ENCODE data around the gene TMEM131.
"Not testable (repeated sequence)": the region's sequence is repeated elsewhere in the genome, so short reads cannot be mapped to it uniquely, and the experiment has no call there.

Gene TMEM131

GRCh38 chr2:97900806-97901205 is 94.9 kb downstream of the TMEM131 start:
- no peak overlapping the region for H3K27ac Mint-ChIP-seq
- H3K27me3 Mint-ChIP-seq: no peaks in the 10 kb centered on the region
- peaks cover 10% of the 10 kb centered on the region for H3K9me3 Mint-ChIP-seq
- no peak overlapping the region for H3K4me3 Mint-ChIP-seq
- peaks cover 9% of the 10 kb centered on the region for H3K4me1 Mint-ChIP-seq
- H3K36me3 Mint-ChIP-seq: peaks cover 48% of the 10 kb centered on the region

GRCh38 chr2:97893042-97893441 is 102.7 kb downstream of the TMEM131 start:
- H3K4me3 Mint-ChIP-seq, H3K27ac Mint-ChIP-seq, H3K27me3 Mint-ChIP-seq, H3K4me1 Mint-ChIP-seq, H3K9me3 Mint-ChIP-seq: not testable (repeated sequence)
- H3K36me3 Mint-ChIP-seq: peaks cover 43% of the 10 kb centered on the region

- Mint-ChIP-seq H3K4me1 (no peaks in the 10 kb centered on the region), H3K9me3 (peaks cover 8% of the 10 kb centered on the region), H3K36me3 (peaks cover 51% of the 10 kb centered on the region), H3K27ac (no peak overlapping the region), H3K27me3 (no peaks in the 10 kb centered on the region), H3K4me3 (no peak overlapping the region)
Measured at GRCh38 chr2:97891611-97892010, 104.1 kb downstream of the TMEM131 start.

GRCh38 chr2:97889156-97889555 is 106.6 kb downstream of the TMEM131 start:
- peaks cover 59% of the 10 kb centered on the region for H3K36me3 Mint-ChIP-seq
- no peaks in the 10 kb centered on the region for H3K27me3 Mint-ChIP-seq

GRCh38 chr2:97885841-97886240 is 109.9 kb downstream of the TMEM131 start:
- no peak overlapping the region for H3K27ac Mint-ChIP-seq
- peaks cover 60% of the 10 kb centered on the region for H3K36me3 Mint-ChIP-seq

More at GRCh38 chr2:97889156-97889555, 106.6 kb downstream of the TMEM131 start:
- Mint-ChIP-seq H3K4me1 (no peaks in the 10 kb centered on the region), H3K9me3 (peaks cover 13% of the 10 kb centered on the region), H3K27ac (no peak overlapping the region), H3K4me3 (no peak overlapping the region)

GRCh38 chr2:97880334-97880733 is 115.4 kb downstream of the TMEM131 start:
- Mint-ChIP-seq H3K4me1 (peaks cover 15% of the 10 kb centered on the region), H3K36me3 (peaks cover 39% of the 10 kb centered on the region), H3K27me3 (no peaks in the 10 kb centered on the region), H3K27ac (no peak overlapping the region), H3K9me3 (no peaks in the 10 kb centered on the region), H3K4me3 (no peak overlapping the region)

More at GRCh38 chr2:97885841-97886240, 109.9 kb downstream of the TMEM131 start:
- no peaks in the 10 kb centered on the region for H3K27me3 Mint-ChIP-seq
- no peak overlapping the region for H3K4me3 Mint-ChIP-seq
- peaks cover 9% of the 10 kb centered on the region for H3K9me3 Mint-ChIP-seq
- no peaks in the 10 kb centered on the region for H3K4me1 Mint-ChIP-seq

- H3K9me3 Mint-ChIP-seq: no peaks in the 10 kb centered on the region
- no peak overlapping the region for H3K27ac Mint-ChIP-seq
- no peak overlapping the region for H3K4me3 Mint-ChIP-seq
- peaks cover 28% of the 10 kb centered on the region for H3K4me1 Mint-ChIP-seq
- H3K36me3 Mint-ChIP-seq: peaks cover 35% of the 10 kb centered on the region
- no peaks in the 10 kb centered on the region for H3K27me3 Mint-ChIP-seq
Measured at GRCh38 chr2:97878865-97879264, 116.9 kb downstream of the TMEM131 start.

- Mint-ChIP-seq H3K36me3 (peaks cover 35% of the 10 kb centered on the region), H3K4me1 (peaks cover 33% of the 10 kb centered on the region)
- not testable (repeated sequence) for H3K4me3 Mint-ChIP-seq, H3K9me3 Mint-ChIP-seq, H3K27ac Mint-ChIP-seq, H3K27me3 Mint-ChIP-seq
Measured at GRCh38 chr2:97878317-97878716, 117.4 kb downstream of the TMEM131 start.

GRCh38 chr2:97871096-97871780 is 124.5 kb downstream of the TMEM131 start:
- Mint-ChIP-seq H3K4me3 (no peak overlapping the region), H3K36me3 (peaks cover 20% of the 10 kb centered on the region), H3K4me1 (peaks cover 59% of the 10 kb centered on the region), H3K27ac (peak overlapping the region; percentile 36), H3K9me3 (peaks cover 3% of the 10 kb centered on the region), H3K27me3 (no peaks in the 10 kb centered on the region)

GRCh38 chr2:97870396-97870843 is 125.3 kb downstream of the TMEM131 start:
- no peak overlapping the region for H3K4me3 Mint-ChIP-seq
- peaks cover 20% of the 10 kb centered on the region for H3K36me3 Mint-ChIP-seq
- no peaks in the 10 kb centered on the region for H3K27me3 Mint-ChIP-seq
- H3K27ac Mint-ChIP-seq: peak overlapping the region; percentile 47
- peaks cover 53% of the 10 kb centered on the region for H3K4me1 Mint-ChIP-seq
- H3K9me3 Mint-ChIP-seq: peaks cover 5% of the 10 kb centered on the region

GRCh38 chr2:97869722-97870346 is 125.9 kb downstream of the TMEM131 start:
- H3K27ac Mint-ChIP-seq: no peak overlapping the region
- no peaks in the 10 kb centered on the region for H3K27me3 Mint-ChIP-seq
- H3K9me3 Mint-ChIP-seq: peaks cover 5% of the 10 kb centered on the region
- peaks cover 47% of the 10 kb centered on the region for H3K4me1 Mint-ChIP-seq
- H3K4me3 Mint-ChIP-seq: no peak overlapping the region
- peaks cover 22% of the 10 kb centered on the region for H3K36me3 Mint-ChIP-seq

- no peak overlapping the region for H3K4me3 Mint-ChIP-seq
- peaks cover 42% of the 10 kb centered on the region for H3K4me1 Mint-ChIP-seq
- no peaks in the 10 kb centered on the region for H3K27me3 Mint-ChIP-seq
- H3K36me3 Mint-ChIP-seq: peaks cover 24% of the 10 kb centered on the region
- peaks cover 5% of the 10 kb centered on the region for H3K9me3 Mint-ChIP-seq
- no peak overlapping the region for H3K27ac Mint-ChIP-seq
Measured at GRCh38 chr2:97868986-97869721, 126.6 kb downstream of the TMEM131 start.

GRCh38 chr2:97863829-97864228 is 131.9 kb downstream of the TMEM131 start:
- Mint-ChIP-seq H3K27me3 (no peaks in the 10 kb centered on the region), H3K36me3 (peaks cover 56% of the 10 kb centered on the region), H3K9me3 (peaks cover 5% of the 10 kb centered on the region), H3K4me3 (no peak overlapping the region), H3K27ac (no peak overlapping the region), H3K4me1 (peaks cover 2% of the 10 kb centered on the region)

GRCh38 chr2:97861177-97861576 is 134.6 kb downstream of the TMEM131 start:
- Mint-ChIP-seq H3K4me3 (no peak overlapping the region), H3K27me3 (no peaks in the 10 kb centered on the region), H3K9me3 (peaks cover 1% of the 10 kb centered on the region), H3K27ac (no peak overlapping the region), H3K36me3 (peaks cover 52% of the 10 kb centered on the region), H3K4me1 (no peaks in the 10 kb centered on the region)

GRCh38 chr2:97858442-97858841 is 137.3 kb downstream of the TMEM131 start:
- Mint-ChIP-seq H3K27ac (no peak overlapping the region), H3K4me1 (peaks cover 14% of the 10 kb centered on the region), H3K36me3 (peaks cover 40% of the 10 kb centered on the region), H3K27me3 (no peaks in the 10 kb centered on the region), H3K9me3 (no peaks in the 10 kb centered on the region), H3K4me3 (no peak overlapping the region)

- Mint-ChIP-seq H3K36me3 (peaks cover 35% of the 10 kb centered on the region), H3K4me1 (peaks cover 21% of the 10 kb centered on the region), H3K27ac (no peak overlapping the region), H3K27me3 (no peaks in the 10 kb centered on the region), H3K9me3 (no peaks in the 10 kb centered on the region), H3K4me3 (no peak overlapping the region)
Measured at GRCh38 chr2:97857553-97857952, 138.2 kb downstream of the TMEM131 start.

Data from activated naive CD4-positive, alpha-beta T cell treated with anti-CD3 and anti-CD28 coated beads, Interleukin-2, amount 50 U/mL, for 24 hours (primary cell).